A549 (cell line): Measurements from ENCODE around the gene CACNA1C. TPM values are rescaled to one million over a fixed set of nuclear protein-coding genes. Genes with fewer than 3 reads are reported as not detected.
"Not testable (repeated sequence)": the region's sequence is repeated elsewhere in the genome, so short reads cannot be mapped to it uniquely, and the experiment has no call there.

Experiments used
- ATAC-seq, 2 experiments: fragments of 200-7000 bp in 1 of 2; fragments of >200 bp in 1 of 2; cut with Nextera tagmentation in 1 of 2; cut with Tn5 transposase in 1 of 2; 3 replicates each; pipeline versions ENCODE4 v1.8.0 to v1.9.1; 2018 to 2020; ENCODE audit warnings: mild to moderate bottlenecking in 1 of 2, moderate library complexity in 1 of 2
- CTCF ChIA-PET: fragments of 300-600 bp; sonication (Branson Sonifier 250); formaldehyde crosslinking; extraction: SDS; loops from one replicate; lab custom pipeline; 2021; ENCODE audit warnings: antibody characterized with exemption, inconsistent platforms; lab: Yijun Ruan, JAX
- POLR2A ChIA-PET: fragments of 350-600 bp; formaldehyde crosslinking; extraction: SDS; loops from one replicate; lab custom pipeline; 2021; ENCODE audit warnings: antibody characterized with exemption, inconsistent platforms; lab: Yijun Ruan, JAX
- DNase-seq, 2 experiments: peaks; one replicate each; pipeline versions ENCODE4 v3.0.0 to v3.0.0-alpha.2; 2011 to 2016; ENCODE audit warnings: low read depth in 1 of 2, low spot score in 1 of 2
- FAIRE-seq: peaks from 2 replicates; lab custom pipeline; 2011; peaks lifted over from hg19 to GRCh38; lab: Jason Lieb, UNC
- H3K27ac ChIP-seq, 2 experiments: fragments of >200 bp; sonication (Bioruptor Twin); formaldehyde crosslinking; 3 replicates each; pipeline ENCODE4 v1.5.1; 2016 to 2017
- H3K4me1 ChIP-seq: fragments of >200 bp; sonication (Bioruptor Twin); formaldehyde crosslinking; 3 replicates; pipeline ENCODE4 v1.6.1; 2016
- H3K4me2 ChIP-seq: fragments of >200 bp; sonication (Bioruptor Twin); formaldehyde crosslinking; 3 replicates; pipeline ENCODE4 v1.6.1; 2016
- H3K4me3 ChIP-seq: fragments of >200 bp; sonication (Bioruptor Twin); formaldehyde crosslinking; 3 replicates; pipeline ENCODE4 v1.5.1; 2016
- H3K9me3 ChIP-seq: fragments of >200 bp; sonication (Bioruptor Twin); formaldehyde crosslinking; 3 replicates; pipeline ENCODE4 v1.6.1; 2016
- ATOH8 ChIP-seq: fragments of 250-450 bp; sonication (Bioruptor Pico); IDR thresholded peaks from 2 replicates; pipeline ENCODE4 v1.5.0; 2020; ENCODE audit warnings: low read depth, mild to moderate bottlenecking, moderate library complexity
- CTCF ChIP-seq: fragments of >200 bp; sonication (Bioruptor Twin); formaldehyde crosslinking; IDR thresholded peaks from 3 replicates; pipeline ENCODE4 v1.5.1; 2016
- E2F6 ChIP-seq: IDR thresholded peaks from 2 replicates; pipeline ENCODE4 v1.6.1; 2012; ENCODE audit warnings: low read depth, borderline replicate concordance
- EHF ChIP-seq: fragments of 250-450 bp; sonication (Bioruptor Pico); IDR thresholded peaks from 2 replicates; pipeline ENCODE4 v1.5.0; 2020; ENCODE audit warnings: mild to moderate bottlenecking
- ELK1 ChIP-seq: fragments of 150-350 bp; IDR thresholded peaks from 2 replicates; pipeline ENCODE4 v1.6.1; 2014; ENCODE audit warnings: low read depth, mild to moderate bottlenecking, low read length
- FOSB ChIP-seq: fragments of 250-450 bp; sonication (Bioruptor Pico); IDR thresholded peaks from 2 replicates; pipeline ENCODE4 v1.5.0; 2020; ENCODE audit warnings: mild to moderate bottlenecking, moderate library complexity
- HES2 ChIP-seq: fragments of >200 bp; sonication (Bioruptor Twin); formaldehyde crosslinking; IDR thresholded peaks from 2 replicates; pipeline ENCODE4 v1.6.1; 2016
- HOXB13 ChIP-seq: fragments of 250-450 bp; sonication (Bioruptor Pico); IDR thresholded peaks from 2 replicates; pipeline ENCODE4 v1.5.0; 2020; ENCODE audit warnings: low read depth, mild to moderate bottlenecking, moderate library complexity
- HOXB5 ChIP-seq: fragments of 250-450 bp; sonication (Bioruptor Pico); IDR thresholded peaks from 2 replicates; pipeline ENCODE4 v1.5.0; 2020; ENCODE audit warnings: mild to moderate bottlenecking, moderate library complexity
- KDM1A ChIP-seq: fragments of 200-600 bp; sonication (generic); IDR thresholded peaks from 2 replicates; pipeline ENCODE4 v1.6.1; 2016; ENCODE audit warnings: low read depth, mild to moderate bottlenecking
- KDM5A ChIP-seq: fragments of 200-600 bp; sonication (generic); IDR thresholded peaks from 2 replicates; pipeline ENCODE4 v1.6.1; 2016; ENCODE audit warnings: antibody characterized with exemption, mild to moderate bottlenecking
- MAFK ChIP-seq: fragments of 450-650 bp; IDR thresholded peaks from 2 replicates; pipeline ENCODE4 v1.6.1; 2014; ENCODE audit not compliant: partially characterized antibody
- MAZ ChIP-seq: fragments of 150-350 bp; IDR thresholded peaks from 2 replicates; pipeline ENCODE4 v1.6.1; 2014; ENCODE audit warnings: antibody characterized with exemption, low read depth, low read length, borderline replicate concordance
- MYC ChIP-seq: IDR thresholded peaks from 2 replicates; pipeline ENCODE4 v1.6.1; 2012; ENCODE audit warnings: mild to moderate bottlenecking, inconsistent platforms, low read length, improper control_type of control experiment, borderline replicate concordance
- NFE2L2 ChIP-seq: fragments of 150-350 bp; conservative IDR thresholded peaks from 2 replicates; pipeline ENCODE4 v1.6.1; 2014; ENCODE audit warnings: low read length
- PBX3 ChIP-seq: IDR thresholded peaks from 2 replicates; pipeline ENCODE4 v1.6.1; 2012
- PHF8 ChIP-seq: fragments of 200-600 bp; sonication (generic); IDR thresholded peaks from 2 replicates; pipeline ENCODE4 v1.6.1; 2016; ENCODE audit warnings: low read depth, mild to moderate bottlenecking, antibody characterized with exemption, moderate library complexity, borderline replicate concordance
- POLR2A ChIP-seq: IDR thresholded peaks from 2 replicates; pipeline ENCODE4 v1.6.1; 2012; ENCODE audit warnings: mild to moderate bottlenecking, low read length
- RAD21 ChIP-seq, 2 experiments: fragments of >200 bp in 1 of 2; sonication (Bioruptor Twin) in 1 of 2; formaldehyde crosslinking in 1 of 2; IDR thresholded peaks in 1 of 2; conservative IDR thresholded peaks in 1 of 2; 2 replicates in 1 of 2; 3 replicates in 1 of 2; pipeline ENCODE4 v1.6.1; 2012 to 2018; ENCODE audit warnings: inconsistent platforms in 1 of 2
- RCOR1 ChIP-seq: fragments of 150-350 bp; IDR thresholded peaks from 2 replicates; pipeline ENCODE4 v1.6.1; 2014; ENCODE audit warnings: antibody characterized with exemption, low read length, low read depth
- RFX5 ChIP-seq: fragments of 450-650 bp; IDR thresholded peaks from 2 replicates; pipeline ENCODE4 v1.7.1; 2014; ENCODE audit warnings: antibody characterized with exemption, mild to moderate bottlenecking, moderate library complexity
- RNF2 ChIP-seq: fragments of 200-600 bp; sonication (generic); IDR thresholded peaks from 2 replicates; pipeline ENCODE4 v1.6.1; 2016; ENCODE audit warnings: low read depth, mild to moderate bottlenecking, antibody characterized with exemption, moderate library complexity, borderline replicate concordance
- SREBF2 ChIP-seq: fragments of 450-650 bp; IDR thresholded peaks from 2 replicates; pipeline ENCODE4 v1.6.1; 2014; ENCODE audit warnings: mild to moderate bottlenecking, moderate library complexity
- WGBS: methylation state at CpG from one replicate; pipeline ENCODE4 v1.1.6; 2017; ENCODE audit errors: missing lambda C conversion rate; 5-methylcytosine and 5-hydroxymethylcytosine counted together
- polyA plus RNA-seq, 4 experiments: library from polyadenylated mRNA; depleted of rRNA in 3 of 4; stranded (reverse); fragments of >200 nt; fragmentation: RNase III in 1 of 4; extraction: RNeasy Plus Mini Kit Qiagen cat#74134 plus additional on column Dnase treatment in 1 of 4; gene quantifications; 2 replicates in 3 of 4; 3 replicates in 1 of 4; pipeline ENCODE4 v1.2.3, GENCODE V29; 2011 to 2017

Gene CACNA1C
- polyA plus RNA-seq, 2 of the 4 experiments (the other 2 are of a cell fraction): not detected

- DNase-seq (no peak), FAIRE-seq (no peak), ATAC-seq (no peak)
- WGBS: 5% methylated on average over 7 of the region's 7 CpGs
- no peak overlapping the region for H3K27ac ChIP-seq
- TF ChIP-seq RAD21 (conservative IDR thresholded peaks at IDR 0.05 in 1 of 2, IDR thresholded peaks at IDR 0.05 in 1 of 2): no peak
- no peak for TF ChIP-seq NFE2L2
- TF ChIP-seq PHF8: no peak
- TF ChIP-seq MYC: no peak
- TF ChIP-seq KDM5A: no peak
- no peak for TF ChIP-seq RNF2
- no peak for TF ChIP-seq HOXB5 (CRISPR knock-in tag)
- no peak for TF ChIP-seq ELK1
- ChIA-PET POLR2A (no interaction called here), CTCF (interaction anchor here (1.9 kb wide), 1 partner anchor 454 kb away, joined by 4 read pairs; no protein-coding TSS in a partner anchor)
- no peak overlapping the region for H3K4me3 ChIP-seq
- H3K9me3 ChIP-seq: no peaks in the 10 kb centered on the region
- no peaks in the 10 kb centered on the region for H3K4me1 ChIP-seq
- H3K4me2 ChIP-seq: no peak overlapping the region
Measured at GRCh38 chr12:2129076-2129475, 76.3 kb downstream of the CACNA1C start.

- H3K4me2 ChIP-seq, POLR2A ChIA-PET, H3K9me3 ChIP-seq, H3K4me3 ChIP-seq, ATAC-seq, DNase-seq, FAIRE-seq, CTCF ChIA-PET, H3K4me1 ChIP-seq, H3K27ac ChIP-seq: not testable (repeated sequence)
- 59% methylated on average over 23 of the region's 37 CpGs for WGBS
Measured at GRCh38 chr12:2135661-2136418, 83.1 kb downstream of the CACNA1C start.

GRCh38 chr12:2136901-2137300 is 84.1 kb downstream of the CACNA1C start:
- POLR2A ChIA-PET: no interaction called here
- Histone ChIP-seq H3K4me3 (no peak overlapping the region), H3K9me3 (no peaks in the 10 kb centered on the region), H3K27ac (no peak overlapping the region), H3K4me1 (no peaks in the 10 kb centered on the region), H3K4me2 (no peak overlapping the region)
- ATAC-seq (no peak), FAIRE-seq (no peak), DNase-seq (no peak)
- TF ChIP-seq HES2: no peak
- CTCF ChIA-PET: interaction anchor here (0.8 kb wide), 1 partner anchor 10 kb away, joined by 3 read pairs; no protein-coding TSS in a partner anchor
- WGBS: 56% methylated on average over 10 of the region's 10 CpGs

- WGBS: 54% methylated on average over 10 of the region's 10 CpGs
- DNase-seq: no peak
- no peak overlapping the region for H3K4me2 ChIP-seq
- H3K27ac ChIP-seq: no peak overlapping the region
- POLR2A ChIA-PET: no interaction called here
- TF ChIP-seq RCOR1: no peak
- TF ChIP-seq MAZ: no peak
- TF ChIP-seq PBX3: no peak
- TF ChIP-seq SREBF2: no peak
- no peak for TF ChIP-seq E2F6
- no peak for TF ChIP-seq FOSB (CRISPR knock-in tag)
- TF ChIP-seq KDM5A: no peak
- TF ChIP-seq EHF (CRISPR knock-in tag): no peak
- TF ChIP-seq NFE2L2: no peak
- no peak for TF ChIP-seq CTCF
- TF ChIP-seq POLR2A: no peak
- no peak for TF ChIP-seq RNF2
- no peak for TF ChIP-seq RFX5
- TF ChIP-seq MAFK: no peak
- TF ChIP-seq HOXB5 (CRISPR knock-in tag): no peak
- no peak for TF ChIP-seq KDM1A
- no peak for TF ChIP-seq HOXB13
- TF ChIP-seq ATOH8 (CRISPR knock-in tag): no peak
- no peaks in the 10 kb centered on the region for H3K9me3 ChIP-seq
- CTCF ChIA-PET: no interaction called here
- no peak overlapping the region for H3K4me3 ChIP-seq
- no peak for ATAC-seq
- no peak for FAIRE-seq
- H3K4me1 ChIP-seq: no peaks in the 10 kb centered on the region
Measured at GRCh38 chr12:2137711-2138110, 84.9 kb downstream of the CACNA1C start.
